Mesendoderm (in vitro differentiated cells): ENCODE data around the gene AJM1.
"Not testable (repeated sequence)": the region's sequence is repeated elsewhere in the genome, so short reads cannot be mapped to it uniquely, and the experiment has no call there.

Source experiments
- DNase-seq: peaks from one replicate; pipeline ENCODE4 v3.0.0; 2013
- H2AK5ac ChIP-seq: 2 replicates; pipeline ENCODE4 v1.6.1; 2013; ENCODE audit warnings: low read length, inconsistent platforms
- H2BK120ac ChIP-seq: 2 replicates; pipeline ENCODE4 v1.6.1; 2013; ENCODE audit warnings: low read depth, mild to moderate bottlenecking, low read length, moderate library complexity, mixed read lengths
- H2BK15ac ChIP-seq: replicated peaks from 2 replicates; pipeline ENCODE4 v1.6.1; 2013; ENCODE audit warnings: low read depth, mild to moderate bottlenecking, moderate library complexity
- H2BK5ac ChIP-seq: 2 replicates; pipeline ENCODE4 v1.6.1; 2013; ENCODE audit warnings: low read length, inconsistent platforms
- H3K18ac ChIP-seq: 2 replicates; pipeline ENCODE4 v1.6.1; 2013; ENCODE audit warnings: mild to moderate bottlenecking, low read length, mixed read lengths
- H3K23ac ChIP-seq: one replicate; pipeline ENCODE4 v1.6.1; 2013; ENCODE audit warnings: low read length
- H3K27ac ChIP-seq: 2 replicates; pipeline ENCODE4 v1.5.1; 2013; ENCODE audit warnings: low read depth, mild to moderate bottlenecking, inconsistent platforms, low read length, moderate library complexity
- H3K27me3 ChIP-seq: 2 replicates; pipeline ENCODE4 v1.6.1; 2013; ENCODE audit warnings: low read length, control low read depth, mild to moderate bottlenecking, inconsistent platforms; ENCODE audit not compliant: insufficient read depth, poor library complexity
- H3K36me3 ChIP-seq: 2 replicates; pipeline ENCODE4 v1.6.1; 2013; ENCODE audit warnings: low read length, inconsistent platforms; ENCODE audit not compliant: control insufficient read depth, insufficient read depth
- H3K4ac ChIP-seq: one replicate; pipeline ENCODE4 v1.6.1; 2013; ENCODE audit warnings: low read depth, mild to moderate bottlenecking, low read length, moderate library complexity
- H3K4me1 ChIP-seq: 2 replicates; pipeline ENCODE4 v1.6.1; 2013; ENCODE audit warnings: low read depth, low read length, inconsistent platforms; ENCODE audit not compliant: control insufficient read depth
- H3K4me2 ChIP-seq: 2 replicates; pipeline ENCODE4 v1.6.1; 2013; ENCODE audit warnings: low read length
- H3K4me3 ChIP-seq: 2 replicates; pipeline ENCODE4 v1.5.1; 2013; ENCODE audit warnings: mild to moderate bottlenecking, low read length
- H3K56ac ChIP-seq: one replicate; pipeline ENCODE4 v1.6.1; 2013; ENCODE audit warnings: low read length
- H3K79me1 ChIP-seq: 2 replicates; pipeline ENCODE4 v1.6.1; 2013; ENCODE audit warnings: low read length, inconsistent platforms
- H3K79me2 ChIP-seq: 2 replicates; pipeline ENCODE4 v1.6.1; 2013; ENCODE audit warnings: mild to moderate bottlenecking, low read length; ENCODE audit not compliant: control insufficient read depth, insufficient read depth
- H3K9ac ChIP-seq: 2 replicates; pipeline ENCODE4 v1.6.1; 2013; ENCODE audit warnings: low read length, inconsistent platforms
- H4K5ac ChIP-seq: one replicate; pipeline ENCODE4 v1.6.1; 2013; ENCODE audit warnings: low read length
- H4K8ac ChIP-seq: one replicate; pipeline ENCODE4 v1.6.1; 2013; ENCODE audit warnings: low read depth, mild to moderate bottlenecking, control low read depth, low read length, moderate library complexity
- WGBS: extraction: QIAGEN DNeasy Blood & Tissue Kit; methylation state at CpG from one replicate; pipeline ENCODE4 v1.1.7; 2013; ENCODE audit warnings: low lambda C conversion rate, missing lambda C conversion rate; ENCODE audit not compliant: insufficient coverage; ENCODE audit errors: extremely low coverage; 5-methylcytosine and 5-hydroxymethylcytosine counted together

AJM1 gene

GRCh38 chr9:136843159-136843800 is 1.0 kb downstream of the AJM1 start:
- no CpG with 5 or more reads among the region's 21 CpGs for WGBS
- H2BK5ac ChIP-seq, H2BK120ac ChIP-seq, H2BK15ac ChIP-seq, H3K9ac ChIP-seq, H2AK5ac ChIP-seq, DNase-seq, H3K79me1 ChIP-seq, H3K23ac ChIP-seq, H4K8ac ChIP-seq, H3K27ac ChIP-seq, H3K4me3 ChIP-seq, H4K5ac ChIP-seq, H3K4ac ChIP-seq, H3K4me2 ChIP-seq, H3K27me3 ChIP-seq, H3K79me2 ChIP-seq, H3K56ac ChIP-seq, H3K18ac ChIP-seq, H3K36me3 ChIP-seq, H3K4me1 ChIP-seq: not testable (repeated sequence)

GRCh38 chr9:136843801-136844740 is 1.8 kb downstream of the AJM1 start:
- not testable (repeated sequence) for H3K27me3 ChIP-seq, H3K4me1 ChIP-seq, H4K8ac ChIP-seq, H3K9ac ChIP-seq, H3K79me2 ChIP-seq, H3K27ac ChIP-seq, DNase-seq, H2AK5ac ChIP-seq, H3K4me3 ChIP-seq, H2BK120ac ChIP-seq, H3K18ac ChIP-seq, H2BK5ac ChIP-seq, H2BK15ac ChIP-seq, H3K79me1 ChIP-seq, H4K5ac ChIP-seq, H3K23ac ChIP-seq, H3K4ac ChIP-seq, H3K4me2 ChIP-seq, H3K36me3 ChIP-seq, H3K56ac ChIP-seq
- WGBS = no CpG with 5 or more reads among the region's 99 CpGs

- Histone ChIP-seq H3K79me1 (no peaks in the 10 kb centered on the region), H3K27me3 (no peaks in the 10 kb centered on the region), H2BK5ac (no peak overlapping the region), H3K36me3 (no peaks in the 10 kb centered on the region), H3K9ac (no peak overlapping the region), H2AK5ac (no peak overlapping the region), H2BK120ac (no peak overlapping the region), H3K56ac (no peak overlapping the region), H3K4me2 (no peak overlapping the region), H3K4ac (no peak overlapping the region), H3K18ac (no peak overlapping the region), H4K8ac (no peak overlapping the region), H3K27ac (no peak overlapping the region), H3K4me1 (no peaks in the 10 kb centered on the region), H3K23ac (no peak overlapping the region), H2BK15ac (no peak overlapping the region), H4K5ac (no peak overlapping the region), H3K4me3 (no peak overlapping the region), H3K79me2 (no peaks in the 10 kb centered on the region)
- WGBS = no CpG with 5 or more reads among the region's 88 CpGs
- no peak for DNase-seq
These were observed 2.6 kb downstream of the AJM1 start for GRCh38 chr9:136844761-136845464.

GRCh38 chr9:136845465-136846260 is 3.4 kb downstream of the AJM1 start:
- H3K4me3 ChIP-seq = no peak overlapping the region
- H3K4ac ChIP-seq = no peak overlapping the region
- H3K4me2 ChIP-seq = no peak overlapping the region
- H3K27me3 ChIP-seq = no peaks in the 10 kb centered on the region
- no peaks in the 10 kb centered on the region for H3K79me1 ChIP-seq
- no peak overlapping the region for H2BK5ac ChIP-seq
- H3K36me3 ChIP-seq = no peaks in the 10 kb centered on the region
- H3K9ac ChIP-seq = no peak overlapping the region
- no peak overlapping the region for H4K8ac ChIP-seq
- no peak overlapping the region for H2BK120ac ChIP-seq
- no peak overlapping the region for H4K5ac ChIP-seq
- no peaks in the 10 kb centered on the region for H3K79me2 ChIP-seq
- no peak for DNase-seq
- WGBS = no CpG with 5 or more reads among the region's 102 CpGs
- no peak overlapping the region for H2AK5ac ChIP-seq
- no peak overlapping the region for H3K18ac ChIP-seq
- H3K4me1 ChIP-seq = no peaks in the 10 kb centered on the region
- H3K56ac ChIP-seq = no peak overlapping the region
- H3K23ac ChIP-seq = no peak overlapping the region
- no peak overlapping the region for H3K27ac ChIP-seq
- no peak overlapping the region for H2BK15ac ChIP-seq

GRCh38 chr9:136846376-136847087 is 4.3 kb downstream of the AJM1 start:
- Histone ChIP-seq H2BK15ac (no peak overlapping the region), H3K9ac (peak overlapping the region; percentile 75), H4K5ac (no peak overlapping the region), H2AK5ac (no peak overlapping the region), H3K56ac (peak overlapping the region; percentile 86), H3K27ac (no peak overlapping the region), H2BK120ac (no peak overlapping the region), H3K23ac (no peak overlapping the region), H3K4me3 (no peak overlapping the region), H2BK5ac (no peak overlapping the region), H3K4ac (no peak overlapping the region), H3K79me2 (no peaks in the 10 kb centered on the region), H3K27me3 (no peaks in the 10 kb centered on the region), H3K4me1 (no peaks in the 10 kb centered on the region), H3K18ac (peak overlapping the region; percentile 11), H3K79me1 (no peaks in the 10 kb centered on the region), H4K8ac (no peak overlapping the region), H3K36me3 (no peaks in the 10 kb centered on the region), H3K4me2 (peak overlapping the region; percentile 50)
- no CpG with 5 or more reads among the region's 98 CpGs for WGBS
- no peak for DNase-seq
